Uterus (tissue), 4 donors: ENCODE measurements around the gene PRR20G. TPM values are rescaled to one million over a fixed set of nuclear protein-coding genes. Genes with fewer than 3 reads are reported as not detected.

Source experiments
- DNase-seq, 2 donors: peaks; one replicate each; pipeline ENCODE4 v3.0.0-alpha.2; 2019 to 2020
- H3K27ac ChIP-seq, 2 donors: fragments of 200-600 bp; sonication (generic); 1 replicate in 1 of 2; 2 replicates in 1 of 2; pipeline ENCODE4 v1.5.1; 2016 to 2018
- H3K27me3 ChIP-seq, 2 donors: fragments of 200-600 bp; sonication (generic); one replicate each; pipeline ENCODE4 v1.5.1; 2018 to 2019; ENCODE audit warnings: control low read depth in 1 of 2
- H3K36me3 ChIP-seq, 2 donors: fragments of 200-600 bp; sonication (generic); one replicate each; pipeline ENCODE4 v1.5.1; 2019; ENCODE audit warnings: control low read depth in 1 of 2
- H3K4me1 ChIP-seq, 2 donors: fragments of 200-600 bp; sonication (generic); one replicate each; pipeline ENCODE4 v1.5.1; 2018 to 2019; ENCODE audit warnings: control low read depth in 1 of 2
- H3K4me3 ChIP-seq, 2 donors: fragments of 200-600 bp; sonication (generic); 1 replicate in 1 of 2; 2 replicates in 1 of 2; pipeline ENCODE4 v1.5.1; 2018 to 2019; ENCODE audit warnings: mild to moderate bottlenecking in 1 of 2
- H3K9me3 ChIP-seq, 2 donors: fragments of 200-600 bp; sonication (generic); one replicate each; pipeline ENCODE4 v1.5.1; 2019; ENCODE audit warnings: control low read depth in 1 of 2
- CTCF ChIP-seq, 4 experiments: fragments of 200-600 bp in 2 of 4; fragments of 450-650 bp in 2 of 4; sonication (generic) in 2 of 4; IDR thresholded peaks; one replicate each; pipeline ENCODE4 v1.5.1; 2016 to 2019; ENCODE audit warnings: antibody characterized with exemption in 4 of 4, mild to moderate bottlenecking in 2 of 4, moderate library complexity in 1 of 4
- POLR2A ChIP-seq, 2 donors: fragments of 450-650 bp; IDR thresholded peaks; one replicate each; pipeline ENCODE4 v1.6.1; 2016; ENCODE audit warnings: antibody characterized with exemption in 2 of 2, mild to moderate bottlenecking in 1 of 2, moderate library complexity in 1 of 2
- intact Hi-C: fragments of 100-400 bp; cut with DNase I; formaldehyde crosslinking; loops from one replicate; pipeline ENCODE4 v1.15.1; 2023; ENCODE audit warnings: low total_unique reads
- total RNA-seq, 4 donors: library from RNA; depleted of rRNA in 3 of 4; stranded (reverse); fragments of >200 nt in 3 of 4; gene quantifications; one replicate each; pipeline versions ENCODE4 v1.1.0 to v1.2.4, GENCODE V29; 2014 to 2023
- donor health status: DM: yes; HTN: yes; CAD: no.

PRR20G gene
- total RNA-seq, 4 donors from 2014 or later, result not detected

- intact Hi-C loops, result no loop called here
- Histone ChIP-seq H3K27ac (no peak overlapping the region), H3K9me3 (no peaks in the 10 kb centered on the region), H3K4me3 (no peak overlapping the region), H3K36me3 (no peaks in the 10 kb centered on the region), H3K4me1 (no peaks in the 10 kb centered on the region), H3K27me3 (peaks cover 0 to 4% of the 10 kb centered on the region in 2 donors)
- no peak for TF ChIP-seq CTCF (IDR thresholded peaks at IDR 0.05)
- TF ChIP-seq POLR2A (IDR thresholded peaks at IDR 0.05), result no peak
- DNase-seq, result no peak
Observed at GRCh38 chr3:127307916-127308315, 20.1 kb upstream of the PRR20G start.

DNA sequence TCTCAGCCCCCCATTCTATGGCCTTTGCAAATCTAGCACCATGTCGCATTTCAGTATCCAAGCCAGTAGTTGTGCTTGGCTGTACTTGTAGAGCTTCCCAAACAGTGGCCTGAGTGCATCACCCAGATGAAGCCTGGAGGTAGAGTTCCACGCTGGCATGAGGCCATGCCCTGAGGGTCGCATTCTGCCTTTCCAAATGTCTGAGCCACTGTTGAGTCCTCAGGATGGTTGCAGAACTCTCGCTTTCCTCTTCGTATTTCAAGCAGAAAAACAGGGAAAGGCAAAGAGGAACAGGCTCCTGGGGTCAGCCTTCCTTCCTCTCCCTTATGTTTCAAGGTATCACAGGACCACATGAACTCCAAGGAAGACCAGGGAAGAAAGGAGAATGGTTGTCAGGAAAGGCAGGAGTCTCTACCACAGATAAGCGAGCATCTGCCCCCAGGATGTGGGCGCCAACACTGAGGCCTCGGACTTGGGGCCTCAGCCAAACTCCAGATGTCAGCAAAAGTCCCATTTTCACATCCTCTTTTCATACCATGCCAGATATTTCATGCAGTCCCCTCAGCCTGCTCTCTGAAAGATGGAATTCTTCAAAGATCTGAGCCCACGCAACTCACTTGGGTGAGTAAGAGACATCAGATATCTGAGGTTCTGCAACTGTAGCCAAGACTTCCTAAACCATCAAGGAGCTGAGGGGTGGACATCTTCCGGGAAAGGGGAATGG is 19.4 kb upstream of the PRR20G start:
- Histone ChIP-seq H3K27me3 (no peaks in the 10 kb centered on the region), H3K27ac (no peak overlapping the region), H3K9me3 (no peaks in the 10 kb centered on the region), H3K4me3 (no peak overlapping the region), H3K4me1 (no peaks in the 10 kb centered on the region), H3K36me3 (no peaks in the 10 kb centered on the region)
- intact Hi-C loops, result no loop called here
- DNase-seq, result no peak
- TF ChIP-seq CTCF (IDR thresholded peaks at IDR 0.05), result no peak
- TF ChIP-seq POLR2A (IDR thresholded peaks at IDR 0.05), result no peak

DNA sequence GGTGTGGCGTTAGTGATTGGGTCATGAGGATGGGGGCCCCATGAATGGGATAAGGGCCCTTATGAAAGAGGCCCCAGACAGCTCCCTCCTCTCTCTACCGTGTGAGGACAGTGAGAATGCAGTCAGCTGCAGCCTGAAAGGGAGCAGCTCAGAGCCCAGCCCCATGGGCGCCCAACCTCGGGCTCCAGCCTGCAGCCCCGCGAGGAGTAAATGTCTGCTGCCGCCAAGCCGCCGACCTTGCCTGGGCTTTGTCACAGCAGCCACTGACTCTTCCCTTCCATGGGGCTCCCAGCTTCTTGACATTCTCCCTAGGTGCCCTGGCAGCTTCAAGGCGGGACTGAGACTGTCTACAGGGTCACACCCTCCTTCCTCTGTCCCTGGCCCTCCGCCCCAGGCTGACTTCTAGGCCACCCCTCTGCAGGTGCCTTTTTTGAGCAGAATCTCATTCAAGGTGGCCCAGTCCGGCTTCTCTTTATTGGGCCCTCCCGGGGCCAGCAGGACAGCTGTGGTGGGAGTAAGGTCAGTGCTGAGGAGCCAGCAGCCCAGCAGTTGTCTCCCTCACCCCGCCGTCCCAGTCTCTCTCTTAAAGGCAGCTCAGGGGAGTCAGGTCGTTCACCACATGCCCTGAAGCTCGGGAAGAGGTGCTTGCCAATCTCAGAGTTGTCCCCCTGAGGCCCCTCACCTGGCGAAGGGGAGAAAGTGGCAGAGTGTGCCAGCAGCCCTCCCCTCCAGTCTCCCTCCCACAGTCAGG is 18.7 kb upstream of the PRR20G start:
- H3K4me3 ChIP-seq, result no peak overlapping the region
- TF ChIP-seq POLR2A (IDR thresholded peaks at IDR 0.05) (no peak), CTCF (IDR thresholded peaks at IDR 0.05) (no peak)
- intact Hi-C loops, result no loop called here
- no peak for DNase-seq
- no peak overlapping the region for H3K27ac ChIP-seq
- H3K9me3 ChIP-seq, result no peaks in the 10 kb centered on the region
- no peaks in the 10 kb centered on the region for H3K27me3 ChIP-seq
- no peaks in the 10 kb centered on the region for H3K4me1 ChIP-seq
- no peaks in the 10 kb centered on the region for H3K36me3 ChIP-seq

- no peak overlapping the region for H3K4me3 ChIP-seq
- H3K36me3 ChIP-seq, result no peaks in the 10 kb centered on the region
- no peaks in the 10 kb centered on the region for H3K27me3 ChIP-seq
- TF ChIP-seq POLR2A (IDR thresholded peaks at IDR 0.05) (no peak), CTCF (IDR thresholded peaks at IDR 0.05) (no peak)
- intact Hi-C loops, result no loop called here
- H3K27ac ChIP-seq, result no peak overlapping the region
- DNase-seq, result no peak
- no peaks in the 10 kb centered on the region for H3K4me1 ChIP-seq
- H3K9me3 ChIP-seq, result no peaks in the 10 kb centered on the region
Observed at GRCh38 chr3:127305499-127306060, 17.7 kb upstream of the PRR20G start.
